Aorta (tissue), 5 donors: ENCODE results near the gene RGS2. TPM values are rescaled to one million over a fixed set of nuclear protein-coding genes. Genes with fewer than 3 reads are reported as not detected.

Experiments used
- ATAC-seq: fragments of 200-7000 bp; cut with Tn5 transposase; one replicate; pipeline ENCODE4 v1.9.1; 2022; ENCODE audit warnings: moderate library complexity; ENCODE audit not compliant: low FRiP score
- DNase-seq, 2 donors: peaks; one replicate each; pipeline ENCODE4 v3.0.0-alpha.2; 2020
- H3K27ac ChIP-seq, 2 donors: one replicate each; pipeline ENCODE4 v1.5.1; 2013; ENCODE audit warnings: low read length in 2 of 2, mild to moderate bottlenecking in 2 of 2, moderate library complexity in 2 of 2, control low read depth in 1 of 2, inconsistent platforms in 1 of 2, low read depth in 1 of 2
- H3K27me3 ChIP-seq, 2 donors: one replicate each; pipeline ENCODE4 v1.6.1; 2013; ENCODE audit warnings: control low read depth in 1 of 2, low read length in 1 of 2, mild to moderate bottlenecking in 1 of 2, moderate library complexity in 1 of 2; ENCODE audit not compliant: insufficient read depth in 2 of 2, control insufficient read depth in 1 of 2
- H3K36me3 ChIP-seq, 2 donors: one replicate each; pipeline ENCODE4 v1.6.1; 2013; ENCODE audit warnings: control low read depth in 1 of 2, low read length in 1 of 2, mild to moderate bottlenecking in 1 of 2; ENCODE audit not compliant: insufficient read depth in 2 of 2, control insufficient read depth in 1 of 2
- H3K4me1 ChIP-seq, 2 donors: one replicate each; pipeline ENCODE4 v1.6.1; 2013; ENCODE audit warnings: low read length in 2 of 2, control low read depth in 1 of 2, mild to moderate bottlenecking in 1 of 2, moderate library complexity in 1 of 2; ENCODE audit not compliant: insufficient read depth in 2 of 2, control insufficient read depth in 1 of 2
- H3K4me3 ChIP-seq, 2 donors: one replicate each; pipeline ENCODE4 v1.5.1; 2013; ENCODE audit warnings: low read length in 2 of 2, control low read depth in 1 of 2, mild to moderate bottlenecking in 1 of 2
- H3K9me3 ChIP-seq: one replicate; pipeline ENCODE4 v1.6.1; 2013; ENCODE audit warnings: mild to moderate bottlenecking, low read length; ENCODE audit not compliant: control insufficient read depth
- WGBS, 2 donors: extraction: QIAGEN DNeasy Blood & Tissue Kit; methylation state at CpG; one replicate each; pipeline ENCODE4 v1.1.7; 2013; 5-methylcytosine and 5-hydroxymethylcytosine counted together
- intact Hi-C, 2 donors: fragments of 100-400 bp; cut with DNase I; formaldehyde crosslinking; loops; one replicate each; pipeline versions ENCODE4 v1.14.2 to v1.15.0; 2022
- polyA plus RNA-seq, 2 donors: library from polyadenylated mRNA; stranded (reverse); fragments of 200-250 nt; gene quantifications; one replicate each; pipeline ENCODE4 v1.2.3, GENCODE V29; 2013
- total RNA-seq, 2 donors: library from RNA; stranded (reverse); fragmentation: NEBNext Ultra II Directional; extraction: Animal tissue kit (Norgen Biotek cat#: 25700); gene quantifications; one replicate each; pipeline ENCODE4 v1.2.1, GENCODE V29; 2021
- donor health status: healthy with polysubstance abuse.
- donor health status: Bipolar disorder and iron deficiency.
- donor health status: DM: no; HTN: no; CAD: no.
- donor health status: DM: no; HTN: no; CAD: no.
- donor health status: DM: yes; HTN: yes; CAD: no.

RGS2 gene
- total and polyA plus RNA-seq, 4 donors = 56.6 to 137 (median 82.7) TPM

DNA sequence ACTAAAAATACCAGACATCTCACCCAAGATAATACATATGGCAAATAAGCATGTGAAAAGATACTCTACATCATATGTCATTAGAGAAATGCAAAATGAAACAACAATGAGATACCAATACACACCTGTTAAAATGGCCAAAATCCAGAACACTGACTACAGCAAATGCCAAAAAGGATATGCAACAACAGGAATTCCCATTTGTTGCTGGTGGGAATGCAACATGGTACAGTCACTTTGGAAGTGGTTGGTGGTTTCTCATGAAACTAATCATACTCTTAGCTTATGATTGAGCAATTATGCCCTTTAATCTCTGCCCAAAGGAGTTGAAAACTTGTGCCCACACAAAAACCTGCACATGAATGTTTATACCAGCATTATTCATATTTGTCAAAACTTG lies 6.4 kb upstream of the RGS2 start:
- Histone ChIP-seq H3K36me3 (no peaks in the 10 kb centered on the region), H3K27ac (no peak overlapping the region), H3K27me3 (no peaks in the 10 kb centered on the region), H3K4me3 (no peak overlapping the region), H3K9me3 (no peaks in the 10 kb centered on the region), H3K4me1 (no peaks in the 10 kb centered on the region)
- intact Hi-C loops = loop anchor here (10.0 kb wide), 3 partner anchors 302 to 328 kb away; partner anchors contain the start of genes CDC73 (in 1 of the 2) and GLRX2 (in 1 of the 2)
- ATAC-seq = no peak
- DNase-seq = no peak

GRCh38 chr1:192803501-192803900 lies 5.3 kb upstream of the RGS2 start:
- intact Hi-C loops = loop anchor here (10.0 kb wide), 3 partner anchors 301 to 329 kb away; partner anchors contain the start of genes CDC73 (in 1 of the 2) and GLRX2 (in 1 of the 2)
- Histone ChIP-seq H3K27me3 (no peaks in the 10 kb centered on the region), H3K36me3 (no peaks in the 10 kb centered on the region), H3K4me1 (no peaks in the 10 kb centered on the region), H3K27ac (no peak overlapping the region), H3K4me3 (no peak overlapping the region), H3K9me3 (no peaks in the 10 kb centered on the region)
- ATAC-seq = no peak
- DNase-seq = no peak

DNA sequence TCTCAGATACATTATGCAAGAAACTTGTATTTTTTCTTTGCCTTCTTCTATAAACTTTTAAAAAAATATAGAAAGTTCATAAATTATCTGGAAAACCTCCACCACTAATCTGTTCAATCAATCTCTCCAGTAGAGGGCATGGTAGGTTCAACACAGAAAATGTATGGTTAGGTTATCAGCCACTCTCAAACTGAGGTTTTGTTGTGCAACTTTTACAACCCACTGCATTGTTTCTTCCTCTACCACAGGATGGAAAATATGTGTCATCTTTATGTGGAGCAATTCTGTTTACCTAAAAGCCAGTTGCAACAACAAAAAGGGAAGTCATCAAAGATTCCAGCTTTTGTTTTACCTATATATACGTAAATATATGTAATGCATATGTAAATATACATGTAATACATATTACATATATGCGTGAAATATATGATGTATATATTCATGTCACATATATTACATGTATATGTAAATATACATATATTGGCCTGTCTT lies 3.0 kb upstream of the RGS2 start:
- intact Hi-C loops = loop anchor here (2.0 to 10.0 kb wide), 8 partner anchors 96 to 334 kb away; partner anchors contain the start of genes CDC73 (in 1 of the 2) and GLRX2 (in 1 of the 2)
- 78 to 89% methylated on average over 2 of the region's 2 CpGs for WGBS, 2 donors
- H3K27me3 ChIP-seq = no peaks in the 10 kb centered on the region
- H3K27ac ChIP-seq = no peak overlapping the region
- DNase-seq (no peak), ATAC-seq (peak; percentile 62)
- no peak overlapping the region for H3K4me3 ChIP-seq
- H3K4me1 ChIP-seq = no peaks in the 10 kb centered on the region
- no peaks in the 10 kb centered on the region for H3K36me3 ChIP-seq
- no peaks in the 10 kb centered on the region for H3K9me3 ChIP-seq

DNA sequence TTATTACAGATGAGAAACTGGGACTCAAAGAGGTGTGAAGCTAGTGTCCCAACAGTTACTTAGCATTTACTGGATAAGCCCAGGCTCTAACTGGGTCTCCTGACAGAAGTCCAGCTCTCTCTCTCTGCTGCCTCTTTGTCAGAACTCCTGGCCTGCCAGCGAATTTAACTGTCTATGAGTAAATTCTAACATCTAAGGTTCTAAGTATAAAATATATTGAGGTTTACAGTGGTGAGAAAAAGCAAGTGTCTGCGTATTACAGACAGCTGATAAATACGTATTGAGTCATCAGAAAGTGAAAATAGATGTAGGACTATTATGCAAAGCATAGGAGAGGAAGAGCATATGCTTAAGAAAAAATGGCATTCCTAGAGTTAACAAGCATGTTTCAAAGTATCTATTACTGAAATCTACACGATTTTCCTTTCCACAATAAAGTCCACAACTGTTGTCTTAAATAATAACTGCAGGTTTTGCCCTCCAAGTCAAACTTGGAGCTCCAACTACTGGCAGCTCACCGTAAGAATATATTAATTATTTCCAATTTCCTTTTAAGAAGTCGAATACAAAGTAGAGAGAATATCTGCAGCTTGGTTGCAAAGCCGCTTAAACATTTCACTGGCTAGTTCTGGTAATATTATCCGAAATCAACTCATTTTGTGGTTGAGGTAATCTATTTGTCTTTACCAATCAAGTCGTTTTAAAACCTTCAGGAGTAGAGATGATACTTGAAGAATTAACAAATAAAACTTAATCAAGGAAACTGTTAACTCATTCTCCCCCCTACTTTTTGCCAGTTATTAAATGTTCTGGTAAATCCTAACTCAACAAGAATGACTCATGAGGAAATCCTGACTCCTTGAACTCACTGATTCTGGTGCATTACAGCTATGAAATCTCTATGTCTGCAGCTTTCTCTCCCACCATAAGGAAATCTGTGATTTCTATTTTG lies 1.4 kb upstream of the RGS2 start:
- Histone ChIP-seq H3K36me3 (peaks cover 0 to 3% of the 10 kb centered on the region in 2 donors), H3K4me1 (no peaks in the 10 kb centered on the region), H3K27ac (peak overlapping the region; percentile 37 to 78), H3K27me3 (no peaks in the 10 kb centered on the region), H3K4me3 (peak overlapping the region; percentile 33 to 72), H3K9me3 (no peaks in the 10 kb centered on the region)
- 16 to 20% methylated on average over 9 of the region's 9 CpGs for WGBS, 2 donors
- DNase-seq (no peak), ATAC-seq (no peak)
- intact Hi-C loops = loop anchor here (2.0 to 10.0 kb wide), 8 partner anchors 95 to 335 kb away; partner anchors contain the start of genes CDC73 (in 1 of the 2) and GLRX2 (in 1 of the 2)

GRCh38 chr1:192808163-192808517 lies 699 bp upstream of the RGS2 start:
- Histone ChIP-seq H3K4me1 (no peaks in the 10 kb centered on the region), H3K4me3 (peak overlapping the region; percentile 33 to 72), H3K27me3 (no peaks in the 10 kb centered on the region), H3K36me3 (peaks cover 0 to 3% of the 10 kb centered on the region in 2 donors), H3K9me3 (no peaks in the 10 kb centered on the region), H3K27ac (peak overlapping the region in 1 of 2 donors; percentile 37)
- WGBS, 2 donors = 1% methylated on average over 8 of the region's 8 CpGs
- ATAC-seq (no peak), DNase-seq (no peak)
- intact Hi-C loops = loop anchor here (5.0 to 10.0 kb wide), 7 partner anchors 94 to 336 kb away; partner anchors contain the start of genes CDC73 (in 1 of the 2) and GLRX2 (in 1 of the 2)

GRCh38 chr1:192809307-192810252 lies 741 bp downstream of the RGS2 start:
- 3 to 11% methylated on average over 25 of the region's 25 CpGs for WGBS, 2 donors
- H3K9me3 ChIP-seq = no peaks in the 10 kb centered on the region
- H3K27me3 ChIP-seq = no peaks in the 10 kb centered on the region
- H3K36me3 ChIP-seq = peaks cover 0 to 3% of the 10 kb centered on the region in 2 donors
- H3K27ac ChIP-seq = peak overlapping the region in 1 of 2 donors; percentile 90
- DNase-seq (peak in 1 of 2 donors; percentile 63), ATAC-seq (peak; percentile 24)
- intact Hi-C loops = loop anchor here (5.0 to 10.0 kb wide), 7 partner anchors 93 to 337 kb away; partner anchors contain the start of genes CDC73 (in 1 of the 2) and GLRX2 (in 1 of the 2)
- H3K4me3 ChIP-seq = peak overlapping the region; percentile 72 to 87
- no peaks in the 10 kb centered on the region for H3K4me1 ChIP-seq

GRCh38 chr1:192810253-192810880 lies 1.5 kb downstream of the RGS2 start:
- H3K27ac ChIP-seq = peak overlapping the region in 1 of 2 donors; percentile 3
- intact Hi-C loops = no loop called here
- ATAC-seq (no peak), DNase-seq (peak in 1 of 2 donors; percentile 60)
- H3K4me3 ChIP-seq = peak overlapping the region; percentile 72 to 87
- 23 to 49% methylated on average over 5 of the region's 5 CpGs for WGBS, 2 donors
- no peaks in the 10 kb centered on the region for H3K27me3 ChIP-seq
- peaks cover 0 to 3% of the 10 kb centered on the region in 2 donors for H3K36me3 ChIP-seq
- H3K4me1 ChIP-seq = no peaks in the 10 kb centered on the region
- no peaks in the 10 kb centered on the region for H3K9me3 ChIP-seq
